H1 (cell line): ENCODE measurements around the gene GABPA. TPM values are rescaled to one million over a fixed set of nuclear protein-coding genes. Genes with fewer than 3 reads are reported as not detected.

Experiments
- ASH2L ChIP-seq: fragments of 200-600, 300-600 bp; sonication (generic); IDR thresholded peaks from one replicate; pipeline ENCODE4 v1.7.1; 2017; ENCODE audit warnings: low read length
- RXRA ChIP-seq: IDR thresholded peaks from 2 replicates; pipeline ENCODE4 v1.6.1; 2011; ENCODE audit warnings: low read depth, mild to moderate bottlenecking, low read length, moderate library complexity; ENCODE audit not compliant: insufficient read depth
- polyA plus RNA-seq, 7 experiments: library from polyadenylated mRNA; depleted of rRNA in 3 of 7; stranded (reverse) in 5 of 7; unstranded in 2 of 7; fragments of >200 nt in 5 of 7; fragments of 200-250 nt in 2 of 7; gene quantifications; 1 replicate in 5 of 7; 2 replicates in 1 of 7; 4 replicates in 1 of 7; pipeline versions ENCODE4 v1.2.1 to v1.2.3, GENCODE V29; 2011 to 2013; ENCODE audit warnings: missing spikeins in 2 of 7, mixed read lengths in 2 of 7
- total RNA-seq: library from RNA; stranded (reverse); fragmentation: NEBNext Ultra II Directional; extraction: Animal tissue kit (Norgen Biotek cat#: 25700); gene quantifications from 2 replicates; pipeline ENCODE4 v1.2.1, GENCODE V29; 2021

Gene GABPA
- total and polyA plus RNA-seq, 2 of the 8 experiments (the other 6 are each of a cell fraction or from before 2014, with no cell fraction given): 5.2 to 22.2 TPM

GRCh38 chr21:25734904-25735645, at the start of gene GABPA, which contains the start of gene ATP5PF (continued):
- TF ChIP-seq RXRA: no peak
- peak; percentile 74 for TF ChIP-seq ASH2L
